ENCODE results near the gene CALHM1.

CALHM1 gene

DNA sequence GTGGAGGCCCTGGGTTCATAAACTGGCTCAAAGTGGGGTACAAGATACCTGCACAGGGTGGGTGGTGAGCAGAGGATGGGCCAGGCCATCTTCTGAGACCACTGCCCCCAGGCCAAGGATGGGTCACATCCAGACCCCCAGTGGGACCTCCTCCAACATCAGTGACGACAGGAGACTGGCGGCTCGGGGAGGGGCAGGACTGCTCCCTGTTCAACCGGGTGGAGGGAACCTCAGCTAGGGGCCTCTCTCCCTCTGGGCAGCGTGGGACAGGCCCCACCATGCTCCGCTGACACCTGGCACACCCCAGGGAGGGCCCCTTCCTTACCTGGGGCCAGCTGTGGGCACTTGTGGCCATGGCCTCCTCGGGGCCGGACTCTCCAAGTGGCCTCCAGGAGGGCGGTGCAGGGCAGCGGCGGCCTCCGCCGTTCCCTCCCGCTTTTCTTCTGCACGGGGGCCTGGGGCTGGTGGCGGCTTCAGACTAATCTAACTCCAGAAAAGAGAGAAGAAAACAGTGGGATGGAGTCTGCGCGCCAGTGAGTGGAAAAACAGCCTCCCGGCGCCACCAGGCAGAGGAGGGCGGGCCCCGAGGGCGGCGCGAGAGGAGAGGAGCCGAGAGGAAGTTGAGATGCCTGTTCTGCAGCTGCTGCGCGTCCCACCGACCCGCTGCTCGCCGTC lies 6.7 kb downstream of the CALHM1 start, which contains the start of gene CALHM2:
CALHM2 (minus strand) TSS at position 540 of the 675 bp plus-strand sequence. CDS start 2,429 bp downstream, outside the sequence.
- peak within 1 kb of the TSS; percentile 66 for H3K27ac ChIP-seq

DNA sequence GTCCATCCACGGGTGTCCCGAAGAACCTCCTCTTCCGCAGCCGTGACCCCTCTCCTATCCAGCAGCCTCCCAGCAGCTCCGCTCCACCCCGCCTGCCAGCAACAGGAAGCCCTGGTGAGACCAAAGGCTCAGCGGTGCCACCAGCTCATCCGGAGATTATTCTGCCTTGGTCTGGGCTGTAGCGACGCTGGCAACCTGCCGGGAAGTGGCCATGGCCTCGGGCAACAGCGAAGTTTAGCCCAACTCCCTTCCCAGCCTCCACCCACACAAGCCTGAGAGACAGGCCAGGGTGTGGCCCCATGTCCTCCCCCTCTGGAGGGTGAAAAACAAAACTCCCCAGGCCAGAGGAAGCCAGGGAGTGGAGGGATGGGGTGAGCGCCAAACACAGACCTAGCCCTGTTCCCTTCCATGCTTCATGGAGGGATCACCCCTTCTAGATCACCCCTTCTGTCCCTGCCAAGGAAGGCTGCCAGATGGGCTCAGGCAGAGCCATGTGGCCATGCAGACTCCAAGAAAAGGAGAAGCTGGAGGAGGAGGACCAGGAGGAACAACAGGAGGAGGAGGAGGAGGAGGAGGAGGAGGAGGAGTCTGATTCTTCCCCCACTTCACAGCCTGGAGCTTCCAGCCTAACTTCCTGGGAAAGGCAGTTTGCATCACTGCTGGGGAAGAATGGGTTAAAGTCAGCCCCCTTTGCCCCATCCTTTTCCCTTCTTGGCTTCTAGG lies 7.4 kb downstream of the CALHM1 start:
- H3K27ac ChIP-seq, result peak overlapping the region; percentile 66
- TF ChIP-seq, protein P1, sequence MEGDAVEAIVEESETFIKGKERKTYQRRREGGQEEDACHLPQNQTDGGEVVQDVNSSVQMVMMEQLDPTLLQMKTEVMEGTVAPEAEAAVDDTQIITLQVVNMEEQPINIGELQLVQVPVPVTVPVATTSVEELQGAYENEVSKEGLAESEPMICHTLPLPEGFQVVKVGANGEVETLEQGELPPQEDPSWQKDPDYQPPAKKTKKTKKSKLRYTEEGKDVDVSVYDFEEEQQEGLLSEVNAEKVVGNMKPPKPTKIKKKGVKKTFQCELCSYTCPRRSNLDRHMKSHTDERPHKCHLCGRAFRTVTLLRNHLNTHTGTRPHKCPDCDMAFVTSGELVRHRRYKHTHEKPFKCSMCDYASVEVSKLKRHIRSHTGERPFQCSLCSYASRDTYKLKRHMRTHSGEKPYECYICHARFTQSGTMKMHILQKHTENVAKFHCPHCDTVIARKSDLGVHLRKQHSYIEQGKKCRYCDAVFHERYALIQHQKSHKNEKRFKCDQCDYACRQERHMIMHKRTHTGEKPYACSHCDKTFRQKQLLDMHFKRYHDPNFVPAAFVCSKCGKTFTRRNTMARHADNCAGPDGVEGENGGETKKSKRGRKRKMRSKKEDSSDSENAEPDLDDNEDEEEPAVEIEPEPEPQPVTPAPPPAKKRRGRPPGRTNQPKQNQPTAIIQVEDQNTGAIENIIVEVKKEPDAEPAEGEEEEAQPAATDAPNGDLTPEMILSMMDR (conservative IDR thresholded peaks at IDR 0.05), result no peak

More for the DNA sequence above, 6.7 kb downstream of the CALHM1 start, which contains the start of gene CALHM2:
- TF ChIP-seq, protein P1 (conservative IDR thresholded peaks at IDR 0.05), result no peak

DNA sequence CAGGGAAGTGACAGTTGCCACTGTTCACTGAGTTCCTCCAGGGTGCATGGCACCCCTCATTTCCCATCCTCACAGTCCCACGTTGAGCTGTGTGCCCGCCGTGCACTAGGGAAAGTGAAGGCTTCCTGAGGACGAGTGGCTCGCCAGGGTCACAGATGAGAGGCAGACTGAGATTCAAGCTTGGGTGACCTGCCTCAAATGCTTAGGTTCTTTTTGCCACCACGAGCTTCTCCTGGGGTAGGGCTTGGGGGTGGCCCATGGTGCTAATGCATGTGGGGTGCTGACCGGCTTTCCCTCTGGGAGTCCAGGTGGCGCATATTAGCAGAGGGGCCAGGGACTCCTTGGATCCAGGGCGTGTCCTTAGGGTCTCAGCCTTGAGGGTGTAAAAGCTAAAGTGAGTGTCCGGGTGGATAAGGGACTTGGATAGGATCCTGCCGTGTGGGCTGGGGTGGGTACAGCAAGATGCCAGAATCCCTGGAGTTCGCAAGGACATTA lies 8.5 kb downstream of the CALHM1 start:
- TF ChIP-seq, protein P1 (conservative IDR thresholded peaks at IDR 0.05), result no peak
- peak overlapping the region; percentile 18; the same call in 1 of the 2 replicates for H3K27ac ChIP-seq

DNA sequence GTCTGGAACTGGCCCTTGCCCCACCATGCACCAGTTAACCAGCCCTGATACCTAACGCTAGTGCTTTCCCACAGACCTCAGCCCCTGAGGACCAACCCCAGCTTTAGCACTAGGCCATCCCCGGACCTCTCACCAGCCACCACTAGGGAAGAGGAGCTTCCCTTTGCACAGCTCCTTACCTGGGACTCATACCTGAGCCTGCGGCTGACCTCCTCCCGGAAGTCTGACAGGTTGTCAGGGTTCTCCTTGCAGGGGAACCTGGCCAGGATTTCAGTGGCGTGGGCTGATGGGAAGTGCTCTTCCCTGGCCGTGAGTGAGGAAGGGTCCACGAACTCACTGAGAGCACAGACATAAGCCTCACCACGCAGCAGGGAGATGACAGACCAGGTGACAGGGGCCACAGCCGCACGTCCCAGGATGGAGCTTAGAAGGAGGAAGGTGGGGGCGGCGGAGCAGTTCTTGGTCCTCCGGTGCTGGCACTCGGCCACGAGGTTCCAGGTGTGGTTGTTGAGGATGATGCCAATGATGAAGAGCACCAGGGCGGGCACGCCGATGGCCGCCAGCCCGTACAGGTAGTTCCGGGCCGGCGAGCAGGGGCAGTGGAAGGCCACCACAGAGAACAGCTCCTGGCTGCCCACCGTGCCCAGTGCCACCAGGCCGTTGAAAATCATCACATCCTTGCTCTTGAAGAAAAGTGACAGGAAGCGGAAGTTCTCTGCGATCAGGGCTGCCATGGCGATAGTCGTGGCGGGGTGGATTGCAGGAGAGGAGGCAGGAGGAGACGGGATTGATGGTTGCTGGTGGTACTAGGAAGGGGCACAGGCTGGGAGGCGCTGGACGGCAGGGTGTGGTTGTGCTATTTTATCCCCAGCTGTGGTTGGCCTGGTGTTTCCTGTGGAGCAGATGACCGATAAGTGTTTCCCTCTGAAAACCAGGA lies 9.2 kb downstream of the CALHM1 start:
- H3K27ac ChIP-seq, result no peak overlapping the region
- TF ChIP-seq, protein P1 (conservative IDR thresholded peaks at IDR 0.05), result no peak

DNA sequence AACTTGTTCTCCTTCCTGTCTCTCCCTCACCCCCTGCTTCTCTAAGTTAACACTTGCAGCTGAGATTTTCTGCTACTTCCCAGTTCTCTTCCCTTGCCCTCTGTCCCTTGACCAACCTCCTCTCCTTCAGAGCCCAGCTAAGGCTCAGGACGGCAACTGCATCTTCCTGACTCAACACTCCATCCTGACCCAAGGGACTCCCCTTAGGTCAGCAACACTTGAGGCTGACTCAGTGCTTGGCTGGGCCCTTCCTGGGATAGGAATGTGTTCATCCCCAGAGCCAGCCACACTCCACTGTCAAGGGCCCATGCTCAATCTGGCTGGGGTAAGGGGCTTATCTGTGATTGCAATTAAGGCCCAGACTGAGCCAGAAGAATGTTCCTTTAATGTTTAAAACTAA lies 10.0 kb downstream of the CALHM1 start:
- TF ChIP-seq, protein P1 (conservative IDR thresholded peaks at IDR 0.05), result no peak
- no peak overlapping the region for H3K27ac ChIP-seq

DNA sequence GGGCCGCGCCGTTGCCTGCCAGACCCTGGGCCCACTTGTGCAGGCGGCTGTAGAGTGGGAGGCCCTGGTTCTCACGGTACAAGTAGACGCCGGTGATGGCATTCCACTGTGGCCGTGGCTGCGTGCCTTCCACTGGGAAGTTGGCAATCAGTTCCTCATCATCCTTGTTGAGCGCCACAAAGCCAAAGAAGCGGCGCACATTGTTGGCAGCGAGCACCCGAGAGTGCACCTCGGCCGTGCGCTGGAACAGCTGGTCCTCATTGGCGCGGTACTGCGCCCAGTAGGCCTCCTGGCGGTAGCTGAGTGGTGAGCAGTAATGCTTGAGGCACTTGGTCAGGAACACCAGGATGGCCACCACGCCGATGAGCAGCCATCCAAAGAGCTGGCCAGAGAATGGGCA lies 11.5 kb downstream of the CALHM1 start:
- TF ChIP-seq, protein P1 (conservative IDR thresholded peaks at IDR 0.05), result no peak
- no peak overlapping the region for H3K27ac ChIP-seq

Data from VCaP (cell line).